ENCODE measurements around the gene SCNN1B.

DNA sequence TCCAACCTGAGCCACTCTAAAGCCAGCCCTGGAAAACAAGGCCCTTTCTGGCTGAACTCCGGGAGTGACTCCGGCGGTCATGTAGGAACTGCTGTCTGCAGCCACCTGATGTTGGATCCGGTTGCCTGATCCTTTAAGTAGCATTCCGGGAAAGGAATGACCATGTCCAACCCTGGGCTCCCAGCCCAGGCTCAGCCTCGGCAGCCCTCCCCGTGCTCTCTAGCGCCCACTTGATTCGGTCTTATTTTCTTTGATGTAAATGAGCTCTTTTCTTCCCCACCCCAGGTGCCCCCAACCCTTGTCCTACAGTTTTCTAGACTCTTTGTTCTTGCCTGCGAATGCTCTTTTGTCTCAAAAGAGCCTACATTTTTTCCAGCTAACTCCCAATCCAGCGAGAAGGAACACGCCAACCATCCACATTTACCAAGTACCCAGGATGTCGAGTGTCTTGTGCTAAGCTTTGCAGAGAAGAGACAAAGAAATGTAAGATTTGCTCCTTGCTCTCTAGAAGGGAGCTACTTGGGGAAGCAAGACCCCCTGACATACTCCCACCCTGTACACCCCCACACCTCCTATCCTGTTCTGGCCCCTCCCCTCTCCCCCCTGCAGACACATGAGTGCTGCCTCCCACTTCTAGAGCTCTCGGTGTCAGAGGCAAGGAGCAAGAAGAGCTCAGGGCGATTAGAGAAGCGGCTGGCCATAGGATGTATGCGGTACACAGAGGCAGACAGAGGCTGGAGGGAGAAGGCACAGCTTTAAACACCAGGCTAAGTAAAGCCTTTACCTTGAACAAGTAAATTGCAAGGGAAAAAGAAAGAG lies 97.1 kb downstream of the SCNN1B start:
- TF ChIP-seq, protein P1, sequence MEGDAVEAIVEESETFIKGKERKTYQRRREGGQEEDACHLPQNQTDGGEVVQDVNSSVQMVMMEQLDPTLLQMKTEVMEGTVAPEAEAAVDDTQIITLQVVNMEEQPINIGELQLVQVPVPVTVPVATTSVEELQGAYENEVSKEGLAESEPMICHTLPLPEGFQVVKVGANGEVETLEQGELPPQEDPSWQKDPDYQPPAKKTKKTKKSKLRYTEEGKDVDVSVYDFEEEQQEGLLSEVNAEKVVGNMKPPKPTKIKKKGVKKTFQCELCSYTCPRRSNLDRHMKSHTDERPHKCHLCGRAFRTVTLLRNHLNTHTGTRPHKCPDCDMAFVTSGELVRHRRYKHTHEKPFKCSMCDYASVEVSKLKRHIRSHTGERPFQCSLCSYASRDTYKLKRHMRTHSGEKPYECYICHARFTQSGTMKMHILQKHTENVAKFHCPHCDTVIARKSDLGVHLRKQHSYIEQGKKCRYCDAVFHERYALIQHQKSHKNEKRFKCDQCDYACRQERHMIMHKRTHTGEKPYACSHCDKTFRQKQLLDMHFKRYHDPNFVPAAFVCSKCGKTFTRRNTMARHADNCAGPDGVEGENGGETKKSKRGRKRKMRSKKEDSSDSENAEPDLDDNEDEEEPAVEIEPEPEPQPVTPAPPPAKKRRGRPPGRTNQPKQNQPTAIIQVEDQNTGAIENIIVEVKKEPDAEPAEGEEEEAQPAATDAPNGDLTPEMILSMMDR (conservative IDR thresholded peaks at IDR 0.05 in 1 of 2, IDR thresholded peaks at IDR 0.05 in 1 of 2; ENCODE audit: extremely low read depth in 1 of 2, insufficient read depth in 1 of 2, low read depth in 1 of 2, low read length in 2 of 2): no peak
- no peak for TF ChIP-seq EZH2 (IDR thresholded peaks at IDR 0.05; ENCODE audit: borderline replicate concordance, low read length)
